GM19240 (cell line): Measurements from ENCODE around the gene ADAMTSL3.
"Not testable (repeated sequence)": the region's sequence is repeated elsewhere in the genome, so short reads cannot be mapped to it uniquely, and the experiment has no call there.

Experiments used
- DNase-seq: peaks from one replicate; pipeline ENCODE4 v3.0.0; 2011; ENCODE audit warnings: low spot score; ENCODE audit not compliant: insufficient read length

The ADAMTSL3 gene

GRCh38 chr15:83745771-83746170 lies 91.8 kb downstream of the ADAMTSL3 start:
- no peak for DNase-seq

GRCh38 chr15:83746231-83746630 lies 92.3 kb downstream of the ADAMTSL3 start:
- DNase-seq: no peak

- DNase-seq: no peak
Measured at GRCh38 chr15:83747050-83747717, 93.3 kb downstream of the ADAMTSL3 start.

- DNase-seq: no peak
Measured at GRCh38 chr15:83747718-83748110, 93.8 kb downstream of the ADAMTSL3 start.

GRCh38 chr15:83753872-83754493 lies 100.1 kb downstream of the ADAMTSL3 start:
- no peak for DNase-seq

GRCh38 chr15:83757291-83757690 lies 103.4 kb downstream of the ADAMTSL3 start:
- DNase-seq: not testable (repeated sequence)

GRCh38 chr15:83762367-83762766 lies 108.4 kb downstream of the ADAMTSL3 start:
- no peak for DNase-seq

- DNase-seq: no peak
Measured at GRCh38 chr15:83764201-83764838, 110.4 kb downstream of the ADAMTSL3 start.

GRCh38 chr15:83766339-83766738 lies 112.4 kb downstream of the ADAMTSL3 start:
- no peak for DNase-seq

- DNase-seq: no peak
Measured at GRCh38 chr15:83767741-83768140, 113.8 kb downstream of the ADAMTSL3 start.

- DNase-seq: no peak
Measured at GRCh38 chr15:83769411-83769999, 115.6 kb downstream of the ADAMTSL3 start.

GRCh38 chr15:83775738-83776137 lies 121.8 kb downstream of the ADAMTSL3 start:
- DNase-seq: no peak

- DNase-seq: no peak
Measured at GRCh38 chr15:83776986-83777385, 123.1 kb downstream of the ADAMTSL3 start.

GRCh38 chr15:83783227-83783626 lies 129.3 kb downstream of the ADAMTSL3 start:
- DNase-seq: no peak

GRCh38 chr15:83784975-83785374 lies 131.1 kb downstream of the ADAMTSL3 start:
- DNase-seq: no peak

GRCh38 chr15:83786336-83786735 lies 132.4 kb downstream of the ADAMTSL3 start:
- no peak for DNase-seq

- no peak for DNase-seq
Measured at GRCh38 chr15:83793069-83793468, 139.1 kb downstream of the ADAMTSL3 start.

- no peak for DNase-seq
Measured at GRCh38 chr15:83794209-83794608, 140.3 kb downstream of the ADAMTSL3 start.

GRCh38 chr15:83809345-83809744 lies 155.4 kb downstream of the ADAMTSL3 start:
- no peak for DNase-seq

GRCh38 chr15:83810110-83810509 lies 156.2 kb downstream of the ADAMTSL3 start:
- no peak for DNase-seq

- no peak for DNase-seq
Measured at GRCh38 chr15:83813682-83814081, 159.8 kb downstream of the ADAMTSL3 start.

- no peak for DNase-seq
Measured at GRCh38 chr15:83815506-83815905, 161.6 kb downstream of the ADAMTSL3 start.
